H1 (cell line): Measurements from ENCODE around the gene FGF11. TPM values are rescaled to one million over a fixed set of nuclear protein-coding genes. Genes with fewer than 3 reads are reported as not detected.

ENCODE experiments used
- CTCF ChIA-PET: fragments of 300-600 bp; sonication (Branson Sonifier 250); formaldehyde crosslinking; loops from one replicate; lab custom pipeline; 2021; ENCODE audit not compliant: partially characterized antibody; lab: Charles Lee
- POLR2A ChIA-PET: fragments of 300-600 bp; sonication (Branson Sonifier 250); formaldehyde crosslinking; loops from one replicate; lab custom pipeline; 2021; ENCODE audit warnings: inconsistent platforms; ENCODE audit not compliant: partially characterized antibody; lab: Charles Lee
- DNase-seq, 2 experiments: peaks; one replicate each; pipeline versions ENCODE4 v3.0.0 to v3.0.0-alpha.2; 2010 to 2022; ENCODE audit warnings: low spot score in 2 of 2, low read depth in 1 of 2, mixed read lengths in 1 of 2
- FAIRE-seq: peaks from 2 replicates; lab custom pipeline; 2011; peaks lifted over from hg19 to GRCh38; lab: Jason Lieb, UNC
- H2AFZ ChIP-seq: 2 replicates; pipeline ENCODE4 v1.8.1; 2012; ENCODE audit warnings: low read length, inconsistent platforms
- H2AK5ac ChIP-seq: 2 replicates; pipeline ENCODE4 v1.6.1; 2013; ENCODE audit warnings: low read depth, low read length
- H2BK120ac ChIP-seq: replicated peaks from 2 replicates; pipeline ENCODE3; 2013; ENCODE audit warnings: low read depth, low read length, inconsistent platforms
- H2BK12ac ChIP-seq: 2 replicates; pipeline ENCODE4 v1.6.1; 2013; ENCODE audit warnings: low read depth, low read length
- H2BK15ac ChIP-seq: 2 replicates; pipeline ENCODE4 v1.6.1; 2013; ENCODE audit warnings: low read length
- H2BK20ac ChIP-seq: 2 replicates; pipeline ENCODE4 v1.6.1; 2013; ENCODE audit warnings: low read length
- H2BK5ac ChIP-seq: 2 replicates; pipeline ENCODE4 v1.6.1; 2013; ENCODE audit warnings: low read depth, low read length
- H3K14ac ChIP-seq: 2 replicates; pipeline ENCODE4 v1.6.1; 2013; ENCODE audit warnings: inconsistent platforms; ENCODE audit not compliant: insufficient read length
- H3K18ac ChIP-seq: 2 replicates; pipeline ENCODE4 v1.6.1; 2013; ENCODE audit warnings: low read length; ENCODE audit errors: extremely low read depth
- H3K23ac ChIP-seq: 2 replicates; pipeline ENCODE4 v1.6.1; 2013; ENCODE audit warnings: inconsistent platforms; ENCODE audit not compliant: insufficient read length
- H3K23me2 ChIP-seq: 2 replicates; pipeline ENCODE4 v1.6.1; 2013; ENCODE audit warnings: low read depth, low read length
- H3K27ac ChIP-seq: 2 replicates; pipeline ENCODE4 v1.6.1; 2011; ENCODE audit warnings: low read depth, low read length, inconsistent platforms
- H3K27me3 ChIP-seq, 4 experiments: replicated peaks in 1 of 4; 1 replicate in 1 of 4; 2 replicates in 3 of 4; pipeline versions ENCODE4 v1.6.1 to v1.8.1; 2011 to 2013; ENCODE audit warnings: low read length in 3 of 4, mild to moderate bottlenecking in 3 of 4, inconsistent platforms in 2 of 4, mixed read lengths in 2 of 4, moderate library complexity in 1 of 4; ENCODE audit not compliant: control insufficient read depth in 3 of 4, insufficient read depth in 3 of 4; ENCODE audit errors: extremely low read depth in 1 of 4
- H3K36me3 ChIP-seq, 4 experiments: 2 replicates each; pipeline versions ENCODE4 v1.6.1 to v1.8.1; 2011 to 2013; ENCODE audit warnings: mild to moderate bottlenecking in 4 of 4, low read length in 3 of 4, moderate library complexity in 2 of 4, control low read depth in 1 of 4, inconsistent platforms in 1 of 4; ENCODE audit not compliant: insufficient read depth in 4 of 4, control insufficient read depth in 2 of 4
- H3K4ac ChIP-seq: replicated peaks from 2 replicates; pipeline ENCODE3; 2013; ENCODE audit warnings: low read length, low read depth, mixed read lengths, inconsistent platforms; ENCODE audit not compliant: insufficient read length
- H3K4me1 ChIP-seq, 4 experiments: replicated peaks in 1 of 4; 1 replicate in 1 of 4; 2 replicates in 3 of 4; pipeline versions ENCODE4 v1.6.1 to v1.8.1; 2011 to 2013; ENCODE audit warnings: low read length in 3 of 4, inconsistent platforms in 2 of 4, mixed read lengths in 1 of 4; ENCODE audit not compliant: insufficient read depth in 4 of 4, control insufficient read depth in 3 of 4
- H3K4me2 ChIP-seq, 2 experiments: 2 replicates each; pipeline versions ENCODE4 v1.6.1 to v1.8.1; 2011 to 2013; ENCODE audit warnings: low read depth in 2 of 2, low read length in 2 of 2, control low read depth in 1 of 2, inconsistent platforms in 1 of 2, mild to moderate bottlenecking in 1 of 2; ENCODE audit not compliant: insufficient read depth in 1 of 2
- H3K4me3 ChIP-seq, 4 experiments: fragments of 200-600, 300-600 bp in 1 of 4; sonication (generic), shearing (Covaris generic), sonication (Bioruptor Twin) in 1 of 4; 2 replicates each; pipeline versions ENCODE4 v1.5.1 to v1.8.1; 2011 to 2016; ENCODE audit warnings: low read length in 4 of 4, low read depth in 3 of 4, control low read depth in 2 of 4, inconsistent platforms in 2 of 4, mild to moderate bottlenecking in 2 of 4, mixed read lengths in 1 of 4, moderate library complexity in 1 of 4; ENCODE audit not compliant: insufficient read depth in 2 of 4; ENCODE audit errors: extremely low read depth in 1 of 4
- H3K56ac ChIP-seq: replicated peaks from 2 replicates; pipeline ENCODE3; 2013; ENCODE audit warnings: low read depth, mild to moderate bottlenecking, mixed read lengths, low read length, inconsistent platforms; ENCODE audit not compliant: insufficient read length
- H3K79me1 ChIP-seq: 2 replicates; pipeline ENCODE4 v1.6.1; 2013; ENCODE audit warnings: low read depth, low read length, control low read depth
- H3K79me2 ChIP-seq, 2 experiments: 2 replicates each; pipeline versions ENCODE4 v1.6.1 to v1.8.1; 2012 to 2013; ENCODE audit warnings: low read length in 2 of 2, mild to moderate bottlenecking in 2 of 2, inconsistent platforms in 1 of 2; ENCODE audit not compliant: insufficient read depth in 2 of 2, control insufficient read depth in 1 of 2
- H3K9ac ChIP-seq, 4 experiments: replicated peaks in 1 of 4; 1 replicate in 1 of 4; 2 replicates in 3 of 4; pipeline versions ENCODE4 v1.6.1 to v1.8.1; 2011 to 2013; ENCODE audit warnings: low read depth in 3 of 4, low read length in 3 of 4, control low read depth in 2 of 4, mild to moderate bottlenecking in 2 of 4, moderate library complexity in 2 of 4, inconsistent platforms in 1 of 4; ENCODE audit errors: extremely low read depth in 1 of 4
- H3K9me3 ChIP-seq, 2 experiments: 2 replicates each; pipeline versions ENCODE4 v1.6.1 to v1.8.1; 2012 to 2013; ENCODE audit warnings: mild to moderate bottlenecking in 2 of 2, moderate library complexity in 2 of 2, control low read depth in 1 of 2, inconsistent platforms in 1 of 2, low read depth in 1 of 2, low read length in 1 of 2, mixed read lengths in 1 of 2; ENCODE audit not compliant: insufficient read depth in 2 of 2
- H4K20me1 ChIP-seq, 2 experiments: replicated peaks in 1 of 2; 2 replicates each; pipeline versions ENCODE3 to v1.8.1; 2011 to 2013; ENCODE audit warnings: inconsistent platforms in 2 of 2, low read length in 2 of 2, mild to moderate bottlenecking in 1 of 2; ENCODE audit not compliant: insufficient read depth in 2 of 2, control insufficient read depth in 1 of 2
- H4K5ac ChIP-seq: 2 replicates; pipeline ENCODE4 v1.6.1; 2013; ENCODE audit warnings: low read length, low read depth, mixed read lengths, inconsistent platforms; ENCODE audit not compliant: insufficient read length
- H4K8ac ChIP-seq: 2 replicates; pipeline ENCODE4 v1.8.0; 2013; ENCODE audit warnings: mild to moderate bottlenecking, moderate library complexity, low read length, inconsistent platforms; ENCODE audit not compliant: insufficient read depth; ENCODE audit errors: extremely low read depth
- H4K91ac ChIP-seq: replicated peaks from 2 replicates; pipeline ENCODE3; 2013; ENCODE audit warnings: low read length, mixed read lengths, inconsistent platforms; ENCODE audit not compliant: insufficient read length
- EP300 ChIP-seq, 2 experiments: IDR thresholded peaks; 1 replicate in 1 of 2; 2 replicates in 1 of 2; pipeline ENCODE4 v1.6.1; 2011 to 2012; ENCODE audit warnings: low read depth in 2 of 2, low read length in 2 of 2, mild to moderate bottlenecking in 2 of 2, borderline replicate concordance in 1 of 2, inconsistent platforms in 1 of 2, moderate library complexity in 1 of 2
- EZH2 ChIP-seq: fragments of 200-600 bp; sonication (generic); IDR thresholded peaks from 2 replicates; pipeline ENCODE4 v1.7.1; 2012; ENCODE audit warnings: low read depth, mild to moderate bottlenecking, moderate library complexity, low read length, inconsistent platforms; ENCODE audit not compliant: severe bottlenecking
- JUND ChIP-seq: IDR thresholded peaks from 2 replicates; pipeline ENCODE4 v1.6.1; 2011; ENCODE audit warnings: mild to moderate bottlenecking, improper control_type of control experiment, low read length
- SAP30 ChIP-seq: fragments of 300-600 bp; sonication (generic); IDR thresholded peaks from 2 replicates; pipeline ENCODE4 v1.7.1; 2012; ENCODE audit warnings: low read length, moderate library complexity, mild to moderate bottlenecking, inconsistent platforms; ENCODE audit not compliant: insufficient read depth, insufficient replicate concordance
- SIRT6 ChIP-seq: IDR thresholded peaks from one replicate; pipeline ENCODE4 v1.7.1; 2012; ENCODE audit warnings: low read length, inconsistent platforms
- SP4 ChIP-seq: IDR thresholded peaks from 2 replicates; pipeline ENCODE4 v1.6.1; 2012; ENCODE audit warnings: low read length, inconsistent platforms
- WGBS, 2 experiments: shearing (Covaris generic) in 1 of 2; methylation state at CpG; one replicate each; pipeline versions ENCODE4 v1.1.6 to v1.1.7; 2013 to 2015; ENCODE audit warnings: low lambda C conversion rate in 2 of 2, mixed read lengths in 2 of 2, inconsistent platforms in 1 of 2, low coverage in 1 of 2, missing lambda C conversion rate in 1 of 2; ENCODE audit not compliant: insufficient replicate concordance in 2 of 2, insufficient coverage in 1 of 2, insufficient read length in 1 of 2; ENCODE audit errors: extremely low coverage in 1 of 2, missing lambda C conversion rate in 1 of 2; 5-methylcytosine and 5-hydroxymethylcytosine counted together
- polyA plus RNA-seq, 7 experiments: library from polyadenylated mRNA; depleted of rRNA in 3 of 7; stranded (reverse) in 5 of 7; unstranded in 2 of 7; fragments of >200 nt in 5 of 7; fragments of 200-250 nt in 2 of 7; gene quantifications; 1 replicate in 5 of 7; 2 replicates in 1 of 7; 4 replicates in 1 of 7; pipeline versions ENCODE4 v1.2.1 to v1.2.3, GENCODE V29; 2011 to 2013; ENCODE audit warnings: missing spikeins in 2 of 7, mixed read lengths in 2 of 7
- total RNA-seq: library from RNA; stranded (reverse); fragmentation: NEBNext Ultra II Directional; extraction: Animal tissue kit (Norgen Biotek cat#: 25700); gene quantifications from 2 replicates; pipeline ENCODE4 v1.2.1, GENCODE V29; 2021

FGF11 gene
- total and polyA plus RNA-seq, 2 of the 8 experiments (the other 6 are each of a cell fraction or from before 2014, with no cell fraction given) = 11.8 to 26.1 TPM

- Histone ChIP-seq H3K23me2 (peaks cover 13% of the 10 kb centered on the region; the same call in 1 of the 2 replicates), H2BK12ac (peak overlapping the region; percentile 84; the same call in 1 of the 2 replicates), H3K27ac (no peak overlapping the region), H4K20me1 (peaks cover 0 to 19% of the 10 kb centered on the region in 2 experiments), H3K56ac (no peak overlapping the region), H3K79me2 (peaks cover 0 to 5% of the 10 kb centered on the region in 2 experiments; a peak in 1 of 4 replicates), H2BK15ac (0 out of 2 replicates have a peak overlapping the region, but pooled peaks have one; percentile 88), H3K4ac (no peak overlapping the region), H2BK5ac (no peak overlapping the region), H4K5ac (no peak overlapping the region), H3K4me1 (peaks cover 0 to 19% (median 11%) of the 10 kb centered on the region in 4 experiments; a peak in 5 of 7 replicates), H3K4me3 (peak overlapping the region in 1 of 4 experiments; percentile 44; a peak in 3 of 8 replicates), H3K4me2 (peak overlapping the region; percentile 43 to 90; a peak in 3 of 4 replicates), H3K27me3 (no peaks in the 10 kb centered on the region; a peak in 1 of 7 replicates), H3K14ac (no peak overlapping the region), H3K23ac (no peak overlapping the region), H3K9ac (no peak overlapping the region), H2BK120ac (no peak overlapping the region), H3K9me3 (no peaks in the 10 kb centered on the region), H4K91ac (no peak overlapping the region)
- ChIA-PET POLR2A (interaction anchor here (0.7 to 8.2 kb wide), 11 partner anchors 11 to 176 kb away, joined by 3 to 66 read pairs (median 3); partner anchors contain the start of genes FGF11, POLR2A, TMEM102 and TNK1), CTCF (interaction anchor here (0.6 to 1.5 kb wide), 5 partner anchors 22 to 152 kb away, joined by 3 to 4 read pairs (median 3); no protein-coding TSS in a partner anchor)
- no peak for DNase-seq
- no peak for TF ChIP-seq EP300 (IDR thresholded peaks at IDR 0.05; ENCODE audit: borderline replicate concordance in 1 of 2, low read depth in 2 of 2, low read length in 2 of 2)
- no peak for TF ChIP-seq JUND
- no peak for TF ChIP-seq SIRT6
- no peak for TF ChIP-seq SAP30
- TF ChIP-seq EZH2 = no peak
- TF ChIP-seq SP4 = no peak
- TF ChIP-seq, all 59 proteins: peak for 0
- no peak for FAIRE-seq
- 83% methylated on average over 6 of the region's 6 CpGs; no CpG with 5 or more reads in 1 of the 2 experiments for WGBS, 2 experiments
- H2AK5ac ChIP-seq = peak overlapping the region; percentile 53; the same call in 1 of the 2 replicates
- no peak overlapping the region for H3K18ac ChIP-seq
- no peak overlapping the region for H4K8ac ChIP-seq
- H2AFZ ChIP-seq = no peak overlapping the region
- H2BK20ac ChIP-seq = 0 out of 2 replicates have a peak overlapping the region, but pooled peaks have one; percentile 32
- peaks cover 2 to 22% (median 17%) of the 10 kb centered on the region in 4 experiments; a peak in 5 of 8 replicates for H3K36me3 ChIP-seq
- H3K79me1 ChIP-seq = peaks cover 4% of the 10 kb centered on the region; the same call in 1 of the 2 replicates
Observed at GRCh38 chr17:7408863-7409262, 30.4 kb upstream of the FGF11 start.
